Mucosa of descending colon (tissue), 3 donors: ENCODE results near the gene PF4V1. TPM values are rescaled to one million over a fixed set of nuclear protein-coding genes. Genes with fewer than 3 reads are reported as not detected.

Experiments
- ATAC-seq: fragments of 200-7000 bp; cut with Tn5 transposase; one replicate; pipeline ENCODE4 v1.9.1; 2020; ENCODE audit warnings: mild to moderate bottlenecking, moderate library complexity
- DNase-seq, 3 donors: peaks; one replicate each; pipeline ENCODE4 v3.0.0-alpha.2; 2020
- H3K36me3 ChIP-seq: fragments of 200-600 bp; one replicate; pipeline ENCODE4 v1.8.0; 2021; ENCODE audit warnings: low read depth, mild to moderate bottlenecking
- H3K4me1 ChIP-seq: fragments of 200-600 bp; one replicate; pipeline ENCODE4 v1.8.0; 2021; ENCODE audit warnings: low read depth, mild to moderate bottlenecking
- H3K4me3 ChIP-seq: fragments of 200-600 bp; one replicate; pipeline ENCODE4 v1.8.0; 2021; ENCODE audit warnings: mild to moderate bottlenecking
- H3K9me3 ChIP-seq: fragments of 200-600 bp; one replicate; pipeline ENCODE4 v1.8.0; 2021; ENCODE audit warnings: mild to moderate bottlenecking
- intact Hi-C, 2 donors: fragments of 100-400 bp; cut with DNase I in 1 of 2; cut with micrococcal nuclease in 1 of 2; formaldehyde crosslinking; loops; one replicate each; pipeline versions ENCODE4 v1.11.0 to v1.11.1; 2022; cut with DNase I, micrococcal nuclease
- total RNA-seq, 3 donors: library from RNA; stranded (reverse); fragmentation: NEBNext Ultra II Directional in 2 of 3; extraction: Animal tissue kit (Norgen Biotek cat#: 25700) in 2 of 3; gene quantifications; one replicate each; pipeline versions ENCODE4 v1.2.1 to v1.2.4, GENCODE V29; 2021 to 2023
- TF ChIP-seq, protein P1 (sequence below): fragments of 200-600 bp; IDR thresholded peaks from one replicate; pipeline ENCODE4 v1.8.0; 2022; ENCODE audit warnings: antibody characterized with exemption, mild to moderate bottlenecking
- donor health status: DM: no; HTN: no; CAD: no; lungs with moderate emphysema.
- donor health status: DM: no; HTN: no; CAD: no.
- donor health status: DM: no; HTN: yes; CAD: no.

Gene PF4V1
- total RNA-seq, 3 donors from 2014 or later = not detected

DNA sequence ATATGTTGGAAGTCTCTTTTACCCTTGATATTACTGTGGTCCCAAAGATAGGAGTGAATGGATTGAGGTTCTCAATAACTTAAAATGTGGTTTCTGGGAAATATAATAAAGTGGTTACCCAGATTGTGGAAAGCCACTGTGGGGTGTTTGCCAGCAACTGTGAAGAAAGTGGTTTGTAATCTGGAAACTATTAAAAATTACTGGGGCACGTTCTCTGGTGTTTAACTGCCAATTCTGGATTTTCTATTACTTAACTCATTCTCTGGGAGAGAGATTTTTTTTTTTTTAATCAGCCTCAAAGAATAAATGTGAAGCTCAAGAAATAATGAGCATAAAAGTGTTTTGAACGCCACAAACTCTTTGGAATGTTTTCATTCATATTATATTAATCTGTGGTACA lies 21.5 kb upstream of the PF4V1 start:
- TF ChIP-seq, protein P1, sequence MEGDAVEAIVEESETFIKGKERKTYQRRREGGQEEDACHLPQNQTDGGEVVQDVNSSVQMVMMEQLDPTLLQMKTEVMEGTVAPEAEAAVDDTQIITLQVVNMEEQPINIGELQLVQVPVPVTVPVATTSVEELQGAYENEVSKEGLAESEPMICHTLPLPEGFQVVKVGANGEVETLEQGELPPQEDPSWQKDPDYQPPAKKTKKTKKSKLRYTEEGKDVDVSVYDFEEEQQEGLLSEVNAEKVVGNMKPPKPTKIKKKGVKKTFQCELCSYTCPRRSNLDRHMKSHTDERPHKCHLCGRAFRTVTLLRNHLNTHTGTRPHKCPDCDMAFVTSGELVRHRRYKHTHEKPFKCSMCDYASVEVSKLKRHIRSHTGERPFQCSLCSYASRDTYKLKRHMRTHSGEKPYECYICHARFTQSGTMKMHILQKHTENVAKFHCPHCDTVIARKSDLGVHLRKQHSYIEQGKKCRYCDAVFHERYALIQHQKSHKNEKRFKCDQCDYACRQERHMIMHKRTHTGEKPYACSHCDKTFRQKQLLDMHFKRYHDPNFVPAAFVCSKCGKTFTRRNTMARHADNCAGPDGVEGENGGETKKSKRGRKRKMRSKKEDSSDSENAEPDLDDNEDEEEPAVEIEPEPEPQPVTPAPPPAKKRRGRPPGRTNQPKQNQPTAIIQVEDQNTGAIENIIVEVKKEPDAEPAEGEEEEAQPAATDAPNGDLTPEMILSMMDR = no peak
- ATAC-seq (no peak), DNase-seq (no peak)

DNA sequence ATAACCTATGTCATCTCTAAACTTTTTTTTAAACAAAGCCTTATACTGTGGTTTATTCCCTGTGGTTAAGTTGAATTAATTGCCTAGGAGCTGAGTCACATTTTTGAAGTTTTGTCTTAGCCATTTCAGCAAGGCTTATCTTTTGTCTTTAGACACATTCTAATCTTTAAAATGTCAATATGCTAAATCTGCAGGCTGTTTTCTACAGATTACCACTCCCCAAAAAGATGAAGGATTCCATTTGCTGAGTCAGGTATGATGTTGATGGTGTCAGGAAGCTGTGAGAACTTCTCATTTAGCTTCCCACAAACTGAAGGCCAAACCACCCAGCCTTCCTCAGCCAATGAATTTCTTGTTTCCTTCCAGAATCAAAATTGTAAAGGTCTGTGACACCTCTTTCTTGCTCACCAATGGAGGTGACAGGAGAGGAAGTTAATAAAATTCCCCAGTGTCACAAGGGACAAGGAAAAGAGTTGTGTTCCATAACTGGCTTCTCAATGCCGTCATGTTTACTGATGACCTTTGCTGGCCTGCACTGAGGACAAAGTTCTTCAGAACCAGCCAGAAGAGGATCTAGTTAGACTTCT lies 20.4 kb upstream of the PF4V1 start:
- Histone ChIP-seq H3K4me1 (no peaks in the 10 kb centered on the region), H3K9me3 (no peaks in the 10 kb centered on the region), H3K36me3 (no peaks in the 10 kb centered on the region), H3K4me3 (no peak overlapping the region)
- ATAC-seq (peak; percentile 16), DNase-seq (no peak)
- intact Hi-C loops = no loop called here
- TF ChIP-seq, protein P1 = no peak

More for the DNA sequence above, 21.5 kb upstream of the PF4V1 start:
- no peaks in the 10 kb centered on the region for H3K36me3 ChIP-seq
- no peaks in the 10 kb centered on the region for H3K4me1 ChIP-seq
- intact Hi-C loops = no loop called here
- H3K9me3 ChIP-seq = peaks cover 3% of the 10 kb centered on the region
- H3K4me3 ChIP-seq = no peak overlapping the region

DNA sequence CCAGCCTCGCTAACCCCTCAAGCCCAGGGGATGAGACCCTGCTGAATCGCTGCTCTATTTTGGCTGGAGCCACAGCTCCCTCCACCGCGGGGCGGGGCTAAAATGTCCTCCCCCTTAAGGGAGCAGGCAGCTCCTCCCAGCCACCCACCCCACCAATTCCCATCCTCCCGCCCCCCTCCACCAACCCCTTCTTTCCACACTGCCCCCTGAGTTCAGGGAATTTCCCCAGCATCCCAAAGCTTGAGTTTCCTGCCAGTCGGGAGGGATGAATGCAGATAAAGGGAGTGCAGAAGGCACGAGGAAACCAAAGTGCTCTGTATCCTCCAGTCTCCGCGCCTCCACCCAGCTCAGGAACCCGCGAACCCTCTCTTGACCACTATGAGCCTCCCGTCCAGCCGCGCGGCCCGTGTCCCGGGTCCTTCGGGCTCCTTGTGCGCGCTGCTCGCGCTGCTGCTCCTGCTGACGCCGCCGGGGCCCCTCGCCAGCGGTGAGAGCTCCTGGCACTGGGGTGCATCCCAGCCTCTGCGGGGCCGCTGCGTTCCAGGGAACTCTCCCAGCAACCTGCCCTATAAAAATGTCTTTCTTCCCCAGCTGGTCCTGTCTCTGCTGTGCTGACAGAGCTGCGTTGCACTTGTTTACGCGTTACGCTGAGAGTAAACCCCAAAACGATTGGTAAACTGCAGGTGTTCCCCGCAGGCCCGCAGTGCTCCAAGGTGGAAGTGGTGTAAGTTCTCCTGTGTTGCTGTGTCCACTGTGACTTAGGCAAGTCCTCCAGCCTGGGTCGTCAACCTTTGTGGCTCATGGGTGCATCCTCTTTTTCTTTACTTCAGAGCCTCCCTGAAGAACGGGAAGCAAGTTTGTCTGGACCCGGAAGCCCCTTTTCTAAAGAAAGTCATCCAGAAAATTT lies 16.5 kb upstream of the PF4V1 start, which contains the start of gene CXCL6:
TSS of gene CXCL6 (plus strand) at position 306 of the 907 bp plus-strand sequence. CDS start at position 379, 73 bp downstream.
- H3K4me1 ChIP-seq = no peaks in the 10 kb centered on the region
- DNase-seq (peak in 2 of 3 donors; percentile 41 to 56), ATAC-seq (peak; percentile 65)
- H3K4me3 ChIP-seq = no peak within 1 kb of the TSS
- no peaks in the 10 kb centered on the region for H3K9me3 ChIP-seq
- H3K36me3 ChIP-seq = no peaks in the 10 kb centered on the region
- intact Hi-C loops = no loop called here
- TF ChIP-seq, protein P1 = no peak

DNA sequence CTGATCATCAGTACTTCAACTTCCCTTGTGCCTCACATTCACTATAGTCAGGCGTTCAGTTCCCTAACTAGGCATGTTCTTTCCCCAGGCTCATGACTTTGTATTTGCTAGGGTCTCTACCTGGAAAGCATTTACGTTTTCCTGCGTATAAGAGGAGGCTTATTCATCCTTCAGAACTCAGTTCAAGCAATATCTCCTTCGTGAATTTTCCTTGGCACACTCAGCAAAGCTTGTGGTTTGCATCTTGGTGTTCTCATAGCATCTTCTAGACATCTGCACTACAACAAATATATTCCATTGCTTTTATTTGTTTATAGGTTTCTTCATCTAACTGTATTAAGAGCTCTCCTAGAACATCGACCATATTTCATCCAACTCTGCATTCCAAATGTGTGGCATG lies 14.0 kb upstream of the PF4V1 start:
- Histone ChIP-seq H3K4me1 (no peaks in the 10 kb centered on the region), H3K4me3 (no peak overlapping the region), H3K9me3 (no peaks in the 10 kb centered on the region), H3K36me3 (no peaks in the 10 kb centered on the region)
- ATAC-seq (no peak), DNase-seq (no peak)
- TF ChIP-seq, protein P1 = no peak
- intact Hi-C loops = no loop called here

DNA sequence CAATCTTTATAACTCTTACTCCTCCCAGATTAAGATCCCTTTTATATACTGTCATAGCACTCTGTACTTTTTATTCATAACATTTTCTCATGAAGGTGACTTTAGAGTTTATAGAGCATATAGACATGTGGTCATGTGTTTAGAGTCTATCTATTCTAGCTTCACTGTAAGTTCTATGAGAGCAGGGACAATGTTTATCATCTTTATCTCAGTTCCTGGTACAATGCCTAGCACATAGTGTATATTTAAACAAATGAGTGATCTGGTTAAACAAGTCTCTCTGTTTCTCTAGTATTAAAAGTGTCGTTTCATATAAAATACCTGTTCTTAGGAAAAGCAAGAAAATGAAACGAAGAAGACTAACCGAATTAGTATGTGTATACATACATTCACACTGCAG lies 13.4 kb upstream of the PF4V1 start:
- Histone ChIP-seq H3K9me3 (no peaks in the 10 kb centered on the region), H3K4me3 (no peak overlapping the region), H3K4me1 (no peaks in the 10 kb centered on the region), H3K36me3 (no peaks in the 10 kb centered on the region)
- ATAC-seq (peak; percentile 73), DNase-seq (no peak)
- intact Hi-C loops = no loop called here
- TF ChIP-seq, protein P1 = no peak
